GM18498 (cell line): Measurements from ENCODE around the gene KRTAP5-10.
"Not testable (repeated sequence)": the region's sequence is repeated elsewhere in the genome, so short reads cannot be mapped to it uniquely, and the experiment has no call there.

Experiments
- ATAC-seq: cut with Tn5 transposase; IDR thresholded peaks from one replicate; pipeline ENCODE4 v1.9.1; 2021; ENCODE audit warnings: mild to moderate bottlenecking, moderate library complexity; ENCODE audit not compliant: unreplicated experiment

Gene KRTAP5-10

DNA sequence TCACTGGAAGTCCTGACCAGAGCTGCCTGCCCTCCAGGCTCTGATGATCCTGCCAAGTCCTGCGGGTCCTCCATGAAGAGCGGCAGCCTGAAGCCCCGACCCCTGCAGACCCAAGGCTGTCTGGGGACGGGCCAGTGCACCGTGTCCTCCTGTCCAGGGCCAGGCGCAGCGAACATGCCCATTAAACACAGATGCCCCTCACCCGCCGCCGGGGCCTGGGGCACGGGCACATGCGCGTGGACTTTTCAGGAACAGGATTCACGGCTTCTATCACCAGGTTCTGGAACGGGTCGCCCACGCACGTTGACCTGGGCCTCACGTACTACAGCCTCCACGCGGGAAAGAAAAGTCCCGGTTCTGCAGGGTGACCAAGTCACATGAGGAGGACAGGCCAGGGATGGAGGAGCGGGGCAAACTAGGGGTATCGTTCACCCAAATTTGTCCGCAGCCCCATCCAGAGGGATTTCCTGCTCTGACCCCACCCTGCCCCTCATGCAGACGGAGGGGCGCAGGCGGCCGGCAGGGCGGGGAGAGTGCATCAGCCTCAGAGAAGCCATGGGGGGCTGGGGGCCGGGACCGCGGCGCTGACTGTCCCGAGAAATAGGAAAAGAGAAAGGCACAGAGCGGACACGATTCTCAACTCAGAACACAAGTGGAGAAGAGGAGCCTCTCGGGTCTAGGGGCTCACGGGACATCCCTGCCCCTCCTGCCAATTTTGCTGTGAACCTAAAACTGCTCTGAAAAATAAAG is 5.9 kb downstream of the KRTAP5-10 start:
- ATAC-seq: not testable (repeated sequence)

DNA sequence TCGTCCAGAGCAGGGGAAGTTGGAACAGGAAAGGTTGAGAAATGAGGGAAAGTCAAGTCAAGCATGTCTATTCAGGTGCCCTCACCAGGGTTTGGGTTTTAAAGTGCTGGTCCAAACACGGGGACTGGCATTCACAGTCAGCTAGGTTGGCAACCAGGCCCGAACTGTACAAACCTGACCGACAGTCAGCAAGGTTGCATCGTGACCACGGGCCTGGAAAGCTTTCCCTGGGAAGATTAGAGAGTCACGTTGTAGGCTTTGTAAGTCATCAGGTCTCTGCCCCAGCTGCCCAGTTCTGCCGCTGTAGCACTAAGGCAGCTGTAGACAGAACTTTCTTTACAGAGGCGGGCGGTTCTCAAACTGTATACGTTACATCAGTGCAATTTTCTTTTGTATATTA is 7.4 kb downstream of the KRTAP5-10 start:
- no peak for ATAC-seq

DNA sequence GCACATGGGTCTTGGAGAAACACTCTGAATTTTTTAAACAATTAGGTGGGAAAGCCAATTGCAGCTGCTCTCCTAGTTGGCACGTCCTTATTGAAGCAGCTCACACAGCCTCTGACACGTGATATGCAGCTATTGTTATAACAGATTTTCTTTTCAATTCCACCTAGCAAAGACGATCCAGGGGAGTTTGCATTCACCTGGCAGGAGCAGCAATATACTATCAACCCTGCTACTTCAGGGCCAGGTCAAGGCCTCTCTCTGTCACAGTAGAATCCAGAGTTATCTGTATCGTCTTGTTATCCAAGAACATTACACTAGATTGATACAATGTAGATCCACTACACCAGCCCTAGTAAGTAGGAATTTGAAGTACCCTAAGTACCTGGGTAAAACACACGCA is 9.1 kb downstream of the KRTAP5-10 start:
- no peak for ATAC-seq

DNA sequence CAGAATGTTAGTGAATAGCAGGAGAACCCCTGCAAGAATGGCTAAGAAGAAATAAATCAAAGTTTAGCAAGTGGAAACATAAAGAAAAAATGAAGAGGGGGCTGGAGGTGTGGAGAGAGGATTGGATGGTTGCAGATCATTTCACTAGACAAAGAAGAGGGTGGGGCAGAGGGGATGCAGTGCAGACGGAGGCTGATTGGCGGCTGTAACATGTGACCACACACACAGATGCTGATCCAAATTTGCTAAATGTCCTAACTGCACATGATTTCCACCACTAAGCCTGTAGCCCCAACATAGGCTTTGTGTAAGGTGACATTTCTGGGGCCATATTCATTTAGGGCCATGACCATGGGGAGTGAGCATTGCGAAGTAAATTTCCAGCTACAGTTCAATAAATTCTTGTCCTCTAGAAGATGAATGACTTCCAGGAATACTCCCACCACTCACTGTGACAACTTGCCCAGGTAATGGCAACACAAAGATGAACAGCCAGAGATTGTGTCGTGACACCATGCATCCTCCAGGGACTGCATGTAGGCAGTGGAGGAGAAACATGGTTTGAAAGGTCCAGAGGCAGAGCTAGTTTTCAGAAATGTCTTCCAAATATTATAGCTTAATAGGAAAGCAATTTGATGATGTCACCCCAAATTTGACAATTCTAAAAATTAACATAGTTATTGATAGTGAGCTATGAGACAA is 10.5 kb downstream of the KRTAP5-10 start:
- ATAC-seq: no peak

DNA sequence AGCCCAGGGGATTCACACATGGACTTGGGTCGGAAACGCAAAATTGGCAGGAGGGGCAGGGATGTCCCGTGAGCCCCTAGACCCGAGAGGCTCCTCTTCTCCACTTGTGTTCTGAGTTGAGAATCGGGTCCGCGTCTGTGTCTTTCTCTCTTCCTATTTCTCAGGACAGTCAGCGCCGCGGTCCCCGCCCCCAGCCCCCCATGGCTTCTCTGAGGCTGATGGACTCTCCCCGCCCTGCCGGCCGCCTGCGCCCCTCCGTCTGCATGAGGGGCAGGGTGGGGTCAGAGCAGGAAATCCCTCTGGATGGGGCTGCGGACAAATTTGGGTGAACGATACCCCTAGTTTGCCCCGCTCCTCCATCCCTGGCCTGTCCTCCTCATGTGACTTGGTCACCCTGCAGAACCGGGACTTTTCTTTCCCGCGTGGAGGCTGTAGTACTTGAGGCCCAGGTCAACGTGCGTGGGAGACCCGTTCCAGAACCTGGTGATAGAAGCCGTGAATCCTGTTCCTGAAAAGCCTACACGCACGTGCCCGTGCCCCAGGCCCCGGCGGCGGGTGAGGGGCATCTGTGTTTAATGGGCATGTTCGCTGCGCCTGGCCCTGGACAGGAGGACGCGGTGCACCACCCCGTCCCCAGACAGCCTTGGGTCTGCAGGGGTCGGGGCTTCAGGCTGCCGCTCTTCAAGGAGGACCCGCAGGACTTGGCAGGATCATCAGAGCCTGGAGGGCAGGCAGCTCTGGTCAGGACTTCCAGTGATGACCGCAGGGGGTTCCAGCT is 11.5 kb downstream of the KRTAP5-10 start:
- not testable (repeated sequence) for ATAC-seq

DNA sequence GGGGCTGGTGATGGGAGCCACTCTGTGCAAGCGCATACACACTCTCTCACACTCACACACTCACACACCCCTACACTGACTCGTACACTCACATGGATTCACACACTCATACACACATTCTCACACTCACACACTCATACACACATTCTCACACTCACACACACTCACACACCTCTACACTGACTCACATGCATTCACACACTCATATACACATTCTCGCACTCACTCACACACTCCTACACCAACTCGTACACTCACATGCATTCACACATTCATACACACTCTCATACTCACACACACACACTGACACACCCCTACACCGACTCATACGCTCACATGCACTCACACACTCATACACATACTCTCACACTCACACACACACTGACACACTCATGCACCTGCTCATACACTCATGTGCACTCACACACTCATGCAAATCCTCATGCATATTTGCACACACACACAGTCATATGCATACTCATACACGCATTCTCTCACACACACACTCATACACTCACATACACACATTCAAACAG is 12.2 kb downstream of the KRTAP5-10 start:
- ATAC-seq: no peak

DNA sequence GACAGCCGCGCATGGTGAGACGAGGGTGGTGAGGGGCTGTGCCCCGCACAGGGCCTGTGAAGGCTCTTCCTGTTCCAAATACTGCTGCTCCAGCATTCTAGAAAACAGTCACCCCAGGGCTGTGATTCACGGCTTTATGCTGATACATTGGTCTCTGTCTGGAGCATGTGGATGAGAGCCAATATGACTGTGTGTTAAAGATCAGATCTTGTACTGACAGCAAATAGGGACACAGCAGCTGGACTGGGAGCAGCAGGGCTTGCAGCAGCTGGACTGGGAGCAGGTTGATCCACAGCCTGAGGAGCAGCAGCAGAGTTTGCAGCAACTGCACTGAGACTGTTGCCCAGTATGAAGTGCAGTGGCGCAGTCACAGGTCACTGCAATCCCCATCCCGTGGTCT is 14.2 kb downstream of the KRTAP5-10 start:
- not testable (repeated sequence) for ATAC-seq

DNA sequence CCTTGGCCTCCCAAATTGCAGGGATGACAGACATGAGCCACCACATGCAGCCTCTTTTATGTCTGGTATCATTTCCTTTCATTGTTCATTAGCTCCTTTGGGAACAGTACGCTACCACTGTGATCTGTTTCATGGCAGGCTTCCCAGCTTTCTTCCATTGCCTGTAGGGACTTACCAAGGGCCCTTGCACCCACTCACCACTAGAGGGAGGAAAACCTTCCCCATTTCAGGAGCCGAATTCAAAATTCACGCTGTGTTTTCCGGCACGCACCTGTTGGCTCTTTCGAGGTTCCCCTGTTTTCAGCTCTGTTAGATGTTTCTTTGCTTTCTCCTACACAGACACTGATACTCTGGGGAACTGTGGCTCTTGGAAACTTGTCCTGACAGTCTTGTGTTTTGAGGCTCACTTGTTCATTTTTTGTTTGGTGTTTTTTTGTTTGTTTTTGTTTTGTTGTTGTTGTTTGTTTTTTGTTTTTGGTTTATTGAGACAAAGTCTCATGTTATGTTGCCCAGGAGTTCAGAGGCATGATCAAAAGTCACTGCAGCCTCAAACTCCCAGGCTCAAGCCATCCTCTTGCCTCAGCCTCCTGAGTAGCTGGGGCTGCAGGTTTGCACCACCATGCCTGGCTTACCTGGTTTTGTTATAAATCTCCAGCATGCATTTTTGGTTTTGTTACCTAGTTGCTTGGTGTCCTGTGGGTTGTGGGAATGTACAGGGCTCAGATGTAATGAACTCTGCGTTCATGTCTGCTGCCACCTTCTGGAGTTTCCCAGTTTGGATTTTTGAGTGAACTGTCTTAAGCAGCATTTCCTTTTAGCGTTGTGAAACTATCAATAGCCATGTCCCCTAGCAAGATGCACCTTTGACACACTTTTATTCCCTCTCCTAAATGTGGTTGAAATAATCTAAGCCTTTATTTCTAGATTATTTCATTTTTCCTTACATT is 15.0 kb downstream of the KRTAP5-10 start:
- no peak for ATAC-seq

DNA sequence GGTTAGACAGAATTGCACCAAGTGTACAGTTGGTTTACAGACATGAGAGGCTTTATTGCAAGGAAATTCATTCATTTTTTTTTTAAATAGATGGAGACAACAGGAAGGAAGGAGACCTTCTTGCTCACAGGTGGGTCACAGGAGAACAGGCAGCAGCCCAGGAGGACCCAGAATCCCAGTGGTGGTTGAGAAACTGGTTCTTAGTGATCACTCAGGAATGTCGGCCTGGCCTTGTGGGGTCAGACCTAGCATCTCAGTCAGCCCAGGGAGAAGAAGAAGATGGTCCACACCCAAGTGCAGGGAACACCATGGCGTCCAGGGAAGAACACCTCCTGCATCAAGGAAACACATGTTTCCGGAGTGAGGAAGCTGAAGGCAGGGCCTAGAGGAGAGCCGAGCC is 16.5 kb downstream of the KRTAP5-10 start:
- ATAC-seq: no peak

DNA sequence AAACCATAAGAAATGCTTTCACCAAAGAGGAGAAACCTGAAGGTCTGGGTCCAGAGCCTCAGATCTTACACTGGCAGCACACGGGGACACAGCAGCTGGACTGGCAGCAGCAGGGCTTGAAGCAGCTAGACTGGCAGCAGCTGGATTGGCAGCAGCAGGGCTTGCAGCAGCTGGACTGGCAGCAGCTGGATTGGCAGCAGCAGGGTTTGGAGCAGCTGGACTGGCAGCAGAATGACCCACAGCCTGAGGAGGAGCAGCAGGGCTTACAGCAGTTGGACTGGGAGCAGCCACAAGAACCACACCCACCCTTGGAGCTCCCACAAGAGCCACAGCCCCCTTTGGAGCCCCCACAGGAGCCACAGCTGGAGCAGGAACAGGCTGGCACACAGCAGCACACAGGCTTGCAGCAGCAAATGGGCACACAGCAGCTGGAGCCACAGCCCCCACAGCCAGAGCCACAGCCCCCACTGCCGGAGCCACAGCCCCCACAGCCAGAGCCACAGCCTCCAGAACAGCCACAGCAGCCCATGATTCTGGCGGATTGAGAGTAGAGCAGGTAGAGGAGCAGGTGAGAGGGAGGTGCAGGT is 17.0 kb downstream of the KRTAP5-10 start, which contains the start of gene KRTAP5-11:
Gene KRTAP5-11, minus strand, starts transcription at position 567 of the 587 bp plus-strand sequence. Its CDS starts 38 bp downstream, at position 529.
- ATAC-seq: no peak

DNA sequence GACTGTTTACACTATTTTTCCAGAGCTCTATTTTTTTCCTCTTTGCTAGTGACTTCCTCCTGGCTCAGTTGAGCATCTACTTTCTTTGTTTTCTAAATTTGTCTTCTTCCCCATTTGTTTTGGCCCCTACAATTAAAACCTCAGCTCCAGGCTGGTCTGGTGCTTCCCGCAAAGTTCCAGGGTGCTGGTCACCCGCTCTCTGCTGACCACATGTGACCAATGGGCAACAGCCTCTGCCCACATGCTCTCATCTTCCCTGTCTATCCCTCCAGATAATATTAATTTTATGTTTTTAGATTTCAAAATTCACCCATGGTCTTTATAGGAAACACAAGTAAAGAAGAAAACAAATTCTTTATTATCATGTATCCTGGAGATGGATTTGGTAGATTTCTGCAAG is 17.6 kb downstream of the KRTAP5-10 start:
- not testable (repeated sequence) for ATAC-seq

DNA sequence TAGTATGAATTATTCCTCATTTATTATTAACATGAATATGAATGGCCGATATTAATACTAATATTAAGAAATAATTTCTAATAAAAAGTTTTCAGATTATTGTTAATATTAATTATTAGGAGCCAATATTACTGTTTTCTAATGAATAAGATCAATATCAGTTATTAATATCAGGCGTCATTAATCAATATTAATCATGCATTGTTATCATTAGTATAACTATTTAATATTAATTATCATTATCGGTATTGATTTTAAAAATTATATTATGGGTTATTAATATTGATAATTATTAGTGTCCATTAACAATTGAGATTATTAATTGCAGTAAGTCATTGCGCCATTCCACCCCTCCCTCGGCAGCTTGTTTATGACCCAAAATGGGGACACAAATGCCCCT is 20.3 kb downstream of the KRTAP5-10 start:
- not testable (repeated sequence) for ATAC-seq

DNA sequence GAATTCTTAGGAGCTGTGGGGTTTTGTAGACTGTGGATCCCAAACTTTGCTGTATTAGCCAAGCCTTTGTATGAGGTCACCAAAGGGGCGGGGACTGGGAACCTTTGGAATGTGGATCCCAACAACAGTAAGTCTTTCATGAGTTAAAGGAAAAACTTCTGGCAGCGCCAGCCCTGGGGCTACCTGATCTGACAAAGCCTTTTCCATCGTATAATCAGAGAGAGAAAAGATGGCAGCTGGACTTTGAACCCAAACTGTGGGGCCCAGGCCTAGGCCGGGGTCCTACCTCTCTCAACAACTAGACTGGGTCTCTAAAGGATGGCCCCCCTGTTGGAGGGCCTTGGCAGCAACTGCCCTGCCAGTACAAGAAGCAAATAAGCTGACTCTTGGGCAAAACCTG is 23.0 kb downstream of the KRTAP5-10 start:
- ATAC-seq: not testable (repeated sequence)

DNA sequence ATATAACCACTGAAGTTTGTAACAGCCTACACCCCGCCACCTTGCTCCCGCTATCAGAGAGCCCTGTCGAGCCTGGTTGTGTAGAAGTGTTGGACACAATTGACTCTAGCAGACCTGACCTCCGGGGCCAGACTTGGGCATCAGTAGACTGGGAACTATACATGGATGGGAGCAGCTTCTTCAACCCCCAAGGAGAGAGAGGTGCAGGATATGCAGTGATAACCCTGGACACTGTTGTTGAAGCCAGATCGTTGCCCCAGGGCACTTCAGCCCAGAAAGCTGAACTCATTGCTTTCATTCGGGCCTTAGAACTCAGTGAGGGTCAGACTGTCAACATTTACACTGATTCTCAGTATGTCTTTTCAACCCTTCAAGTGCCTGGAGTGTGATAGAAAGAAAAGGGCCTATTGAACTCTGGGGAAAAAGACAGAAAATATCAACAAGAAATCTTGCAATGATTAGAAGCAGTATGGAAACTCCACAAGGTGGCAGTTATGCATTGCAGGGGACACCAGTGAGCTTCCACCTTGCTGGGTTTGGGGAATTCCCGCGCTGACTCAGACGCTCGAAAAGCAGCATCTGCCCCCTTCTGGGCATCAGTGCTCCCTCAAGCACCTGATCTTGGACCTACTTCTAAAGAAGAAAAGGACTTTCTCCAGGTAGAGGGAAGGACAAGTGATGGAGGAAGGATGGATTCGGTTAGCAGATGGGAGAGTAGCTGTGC is 23.6 kb downstream of the KRTAP5-10 start:
- not testable (repeated sequence) for ATAC-seq

DNA sequence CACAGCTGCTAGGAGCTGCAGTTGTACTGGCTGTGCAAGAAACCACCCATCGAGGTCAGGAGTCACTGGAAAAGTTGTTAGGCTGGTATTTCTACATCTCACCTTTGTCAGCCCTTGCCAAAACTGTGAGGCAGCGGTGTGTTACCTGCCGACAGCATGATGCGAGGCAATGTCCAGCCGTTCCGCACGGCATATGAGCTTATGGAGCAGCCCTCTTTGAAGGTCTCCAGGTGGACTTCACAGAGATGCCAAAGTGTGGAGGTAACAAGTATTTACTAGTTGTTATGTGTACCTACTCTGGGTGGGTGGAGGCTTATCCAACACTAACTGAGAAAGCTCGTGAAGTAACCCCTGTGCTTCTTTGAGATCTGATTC is 24.2 kb downstream of the KRTAP5-10 start:
- not testable (repeated sequence) for ATAC-seq

DNA sequence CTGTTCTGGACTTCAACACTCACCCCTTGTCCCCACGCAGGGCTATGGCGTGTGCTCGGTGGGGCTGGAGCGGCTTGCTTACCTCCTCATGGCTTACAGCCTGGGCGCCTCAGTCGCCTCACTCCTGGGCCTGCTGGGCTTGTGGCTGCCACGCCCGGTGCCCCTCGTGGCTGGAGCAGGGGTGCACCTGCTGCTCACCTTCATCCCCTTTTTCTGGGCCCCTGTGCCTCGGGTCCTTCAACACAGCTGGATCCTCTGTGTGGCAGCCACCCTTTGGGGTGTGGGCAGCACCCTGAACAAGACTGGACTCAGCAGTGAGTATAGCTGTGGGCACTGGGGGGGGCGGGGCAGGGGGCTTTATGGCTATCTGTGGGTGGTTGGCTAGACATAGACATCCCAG is 37.9 kb downstream of the KRTAP5-10 start:
- ATAC-seq: not testable (repeated sequence)

DNA sequence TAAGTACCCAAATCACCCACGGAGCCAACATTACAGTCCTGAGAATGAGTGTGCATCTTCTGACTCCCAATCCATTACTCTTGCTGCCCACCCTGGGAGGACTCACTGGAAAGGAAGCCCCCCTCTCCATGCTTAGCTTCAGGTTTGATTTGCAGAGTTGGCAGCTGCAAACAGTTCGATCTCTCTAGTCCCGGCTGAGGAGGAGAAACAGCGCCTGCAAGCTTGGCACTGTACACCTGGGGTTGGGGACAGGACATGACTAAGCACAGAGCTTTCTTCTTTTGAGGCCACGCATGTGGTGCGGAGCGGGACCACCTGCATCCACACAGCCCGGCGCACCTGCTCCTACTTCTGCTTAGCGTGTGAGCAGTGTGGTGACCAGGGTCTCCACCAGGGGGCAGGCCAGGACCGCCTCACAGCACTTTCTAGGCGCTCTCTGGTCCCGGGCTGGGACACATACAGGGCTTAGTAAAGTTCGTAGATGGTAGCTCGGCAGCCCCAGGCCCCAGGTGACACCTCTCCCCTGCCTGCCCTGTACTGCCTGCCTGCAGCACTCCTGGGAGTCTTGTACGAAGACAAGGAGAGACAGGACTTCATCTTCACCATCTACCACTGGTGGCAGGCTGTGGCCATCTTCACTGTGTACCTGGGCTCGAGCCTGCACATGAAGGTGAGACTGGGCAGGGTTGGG is 39.6 kb downstream of the KRTAP5-10 start:
- not testable (repeated sequence) for ATAC-seq

DNA sequence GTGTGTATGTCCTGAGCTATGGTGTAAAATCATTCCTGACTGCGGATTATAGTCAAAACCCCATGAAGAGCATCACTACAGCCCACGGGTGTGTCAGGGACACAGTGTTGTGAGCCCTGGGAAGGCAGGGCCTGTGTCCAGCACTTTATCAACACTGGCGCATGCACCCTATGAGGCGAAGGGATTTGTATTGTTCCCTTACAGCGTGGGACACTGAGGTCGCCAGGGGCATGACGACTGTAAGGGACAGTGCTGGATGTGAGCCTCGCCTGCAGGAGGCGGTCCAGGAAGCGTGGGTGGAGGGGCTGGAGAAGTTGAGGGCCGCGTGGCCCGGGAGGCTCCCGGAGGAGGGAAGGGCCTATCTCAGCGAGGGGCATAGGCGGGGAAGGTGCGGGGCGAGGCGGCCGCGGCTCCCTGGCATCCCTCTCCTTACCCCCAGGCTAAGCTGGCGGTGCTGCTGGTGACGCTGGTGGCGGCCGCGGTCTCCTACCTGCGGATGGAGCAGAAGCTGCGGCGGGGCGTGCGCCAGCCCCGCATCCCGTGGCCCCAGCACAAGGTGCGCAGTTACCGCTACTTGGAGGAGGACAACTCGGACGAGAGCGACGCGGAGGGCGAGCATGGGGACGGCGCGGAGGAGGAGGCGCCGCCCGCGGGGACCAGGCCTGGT is 41.6 kb downstream of the KRTAP5-10 start:
- not testable (repeated sequence) for ATAC-seq
